Stimulated activated CD4-positive, alpha-beta T cell treated with anti-CD3 and anti-CD28 coated beads, TNF-alpha, amount 100 ng/mL, for 48 hours (primary cell): Measurements from ENCODE around the gene SEPTIN10.

Experiments used
- DNase-seq, 3 donors: peaks; one replicate each; pipeline ENCODE4 v3.0.0-alpha.2; 2020; ENCODE audit warnings: low read depth in 3 of 3

SEPTIN10 gene

GRCh38 chr2:109497911-109498870 is 115.6 kb downstream of the SEPTIN10 start:
- DNase-seq = no peak

GRCh38 chr2:109497463-109497862 is 116.3 kb downstream of the SEPTIN10 start:
- DNase-seq = no peak

GRCh38 chr2:109494351-109494750 is 119.4 kb downstream of the SEPTIN10 start:
- DNase-seq = no peak

- DNase-seq = no peak
These were observed 120.4 kb downstream of the SEPTIN10 start for GRCh38 chr2:109493176-109493935.
